Left ventricle myocardium inferior (tissue), 1 donor: ENCODE data around the gene DLL3. TPM values are rescaled to one million over a fixed set of nuclear protein-coding genes. Genes with fewer than 3 reads are reported as not detected.

Source experiments
- DNase-seq: peaks from one replicate; pipeline ENCODE4 v3.0.0-alpha.2; 2020
- H3K27ac ChIP-seq: fragments of 200-600 bp; replicated peaks from 2 replicates; pipeline ENCODE4 v1.8.0; 2021
- H3K27me3 ChIP-seq: fragments of 200-600 bp; 2 replicates; pipeline ENCODE4 v1.8.0; 2021; ENCODE audit warnings: low read depth
- H3K36me3 ChIP-seq: fragments of 200-600 bp; 2 replicates; pipeline ENCODE4 v1.8.0; 2021
- H3K4me1 ChIP-seq: fragments of 200-600 bp; 2 replicates; pipeline ENCODE4 v1.8.0; 2021
- H3K4me3 ChIP-seq: fragments of 200-600 bp; 2 replicates; pipeline ENCODE4 v1.8.0; 2021; ENCODE audit warnings: mild to moderate bottlenecking, moderate library complexity
- H3K9me3 ChIP-seq: fragments of 200-600 bp; replicated peaks from 2 replicates; pipeline ENCODE4 v1.8.0; 2021
- intact Hi-C: fragments of 100-400 bp; cut with micrococcal nuclease; formaldehyde crosslinking; loops from one replicate; pipeline ENCODE4 v1.11.0; 2022
- total RNA-seq: library from RNA; stranded (reverse); fragmentation: NEBNext Ultra II Directional; extraction: Animal tissue kit (Norgen Biotek cat#: 25700); gene quantifications from one replicate; pipeline ENCODE4 v1.2.1, GENCODE V29; 2021
- TF ChIP-seq, protein P1 (sequence below): fragments of 200-600 bp; IDR thresholded peaks from 2 replicates; pipeline ENCODE4 v1.8.0; 2021; ENCODE audit warnings: antibody characterized with exemption, mild to moderate bottlenecking, borderline replicate concordance
- donor health status: DM: no; HTN: yes; CAD: no; lungs with severe emphysema.

DLL3 gene
- total RNA-seq, 1 donor from 2014 or later = not detected

DNA sequence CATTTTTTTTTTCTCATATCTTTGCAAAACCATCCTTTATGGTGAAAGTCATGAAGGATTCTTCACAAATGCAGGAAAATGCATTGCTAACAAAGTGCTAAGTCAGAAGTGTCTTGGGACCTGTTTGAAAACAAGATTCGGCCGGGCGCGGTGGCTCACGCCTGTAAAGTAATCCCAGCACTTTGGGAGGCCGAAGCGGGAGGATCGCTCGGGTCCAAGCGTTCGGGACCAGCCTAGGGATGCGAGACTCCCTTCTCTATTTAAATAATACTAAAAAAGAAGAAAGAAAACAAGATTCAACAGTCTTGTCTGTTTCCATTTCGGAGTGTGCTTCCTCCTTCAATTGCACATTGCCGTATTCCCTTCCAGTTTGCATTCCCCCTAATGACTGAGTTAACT is 33.1 kb downstream of the DLL3 start:
- Histone ChIP-seq H3K36me3 (peaks cover 4% of the 10 kb centered on the region), H3K27ac (peak overlapping the region; percentile 89), H3K27me3 (no peaks in the 10 kb centered on the region), H3K9me3 (no peaks in the 10 kb centered on the region), H3K4me3 (peak overlapping the region; percentile 97), H3K4me1 (peaks cover 28% of the 10 kb centered on the region)
- no peak for DNase-seq
- intact Hi-C loops = no loop called here
- TF ChIP-seq, protein P1, sequence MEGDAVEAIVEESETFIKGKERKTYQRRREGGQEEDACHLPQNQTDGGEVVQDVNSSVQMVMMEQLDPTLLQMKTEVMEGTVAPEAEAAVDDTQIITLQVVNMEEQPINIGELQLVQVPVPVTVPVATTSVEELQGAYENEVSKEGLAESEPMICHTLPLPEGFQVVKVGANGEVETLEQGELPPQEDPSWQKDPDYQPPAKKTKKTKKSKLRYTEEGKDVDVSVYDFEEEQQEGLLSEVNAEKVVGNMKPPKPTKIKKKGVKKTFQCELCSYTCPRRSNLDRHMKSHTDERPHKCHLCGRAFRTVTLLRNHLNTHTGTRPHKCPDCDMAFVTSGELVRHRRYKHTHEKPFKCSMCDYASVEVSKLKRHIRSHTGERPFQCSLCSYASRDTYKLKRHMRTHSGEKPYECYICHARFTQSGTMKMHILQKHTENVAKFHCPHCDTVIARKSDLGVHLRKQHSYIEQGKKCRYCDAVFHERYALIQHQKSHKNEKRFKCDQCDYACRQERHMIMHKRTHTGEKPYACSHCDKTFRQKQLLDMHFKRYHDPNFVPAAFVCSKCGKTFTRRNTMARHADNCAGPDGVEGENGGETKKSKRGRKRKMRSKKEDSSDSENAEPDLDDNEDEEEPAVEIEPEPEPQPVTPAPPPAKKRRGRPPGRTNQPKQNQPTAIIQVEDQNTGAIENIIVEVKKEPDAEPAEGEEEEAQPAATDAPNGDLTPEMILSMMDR = no peak

DNA sequence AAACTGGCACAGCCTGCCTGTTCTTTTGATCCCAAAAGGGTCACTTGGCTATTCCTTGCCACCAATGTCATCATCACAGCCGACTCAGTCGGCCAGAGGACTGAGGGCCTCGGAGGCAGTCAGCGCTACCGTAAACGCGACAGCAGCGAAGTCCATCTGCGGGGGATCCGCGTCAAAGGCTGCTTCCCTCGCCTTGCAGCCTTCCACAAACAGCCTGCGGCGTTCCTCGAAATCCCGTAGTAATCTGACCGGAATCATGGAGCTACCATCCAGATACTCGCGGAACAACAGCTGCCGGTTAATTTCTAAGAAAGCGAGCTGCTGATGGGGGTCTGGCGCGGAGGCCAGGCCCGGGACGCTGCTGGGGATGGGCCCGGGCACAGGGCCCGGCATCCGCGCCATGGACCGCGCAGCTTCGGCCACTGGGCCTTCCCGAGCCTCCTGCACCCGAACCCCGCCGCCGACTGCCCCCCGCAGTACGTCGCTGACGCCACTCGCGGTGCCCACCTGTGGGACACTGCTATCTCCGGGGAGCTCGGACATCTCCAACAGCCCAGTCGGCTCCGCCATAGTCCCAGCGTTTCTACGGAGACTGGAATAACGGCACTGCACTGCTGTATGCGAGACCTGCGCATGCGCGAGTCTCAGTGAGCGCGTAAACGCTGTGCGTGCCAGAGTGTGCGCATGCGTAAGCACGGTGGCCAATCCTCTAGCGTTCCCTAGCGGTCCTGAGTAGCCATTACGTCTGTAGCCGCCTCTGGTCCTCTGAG is 33.7 kb downstream of the DLL3 start, which contains the start of gene EID2B:
EID2B (minus strand) TSS at position 620 of the 770 bp plus-strand sequence; CDS start at position 570, 50 bp downstream.
- intact Hi-C loops = no loop called here
- Histone ChIP-seq H3K4me3 (peak within 1 kb of the TSS; percentile 97), H3K9me3 (no peaks in the 10 kb centered on the region)

DNA sequence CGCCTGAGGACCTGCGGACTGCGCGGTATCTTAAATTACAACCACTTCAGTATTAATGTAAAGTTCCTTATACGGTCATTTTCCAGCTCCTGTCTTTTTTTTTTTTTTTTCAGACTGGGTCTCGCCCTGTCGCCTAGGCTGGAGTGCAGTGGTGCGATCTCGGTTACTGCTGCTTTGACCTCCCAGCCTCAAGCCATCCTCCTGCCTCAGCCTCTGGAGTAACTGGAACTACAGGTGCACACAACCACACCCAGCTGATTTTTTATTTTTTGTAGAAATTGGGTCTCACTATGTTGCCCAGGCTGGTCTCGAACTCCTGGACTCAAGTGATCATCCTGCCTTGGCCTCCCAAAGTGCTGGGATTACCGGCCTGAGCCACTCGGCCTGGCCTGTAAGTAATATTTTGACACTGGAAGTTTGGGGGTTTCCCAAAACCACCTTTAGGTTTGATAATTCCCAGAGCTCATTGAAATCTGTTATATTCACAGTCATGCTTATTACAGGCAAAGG is 34.3 kb downstream of the DLL3 start:
- Histone ChIP-seq H3K27me3 (no peaks in the 10 kb centered on the region), H3K4me1 (peaks cover 37% of the 10 kb centered on the region), H3K4me3 (peak overlapping the region; percentile 97), H3K9me3 (no peaks in the 10 kb centered on the region), H3K27ac (peak overlapping the region; percentile 89), H3K36me3 (no peaks in the 10 kb centered on the region)
- DNase-seq = no peak
- intact Hi-C loops = no loop called here
- TF ChIP-seq, protein P1 = no peak

More for the DNA sequence above, 33.7 kb downstream of the DLL3 start, which contains the start of gene EID2B:
- H3K36me3 ChIP-seq = peaks cover 4% of the 10 kb centered on the region
- no peaks in the 10 kb centered on the region for H3K27me3 ChIP-seq
- H3K27ac ChIP-seq = peak within 1 kb of the TSS; percentile 89
- TF ChIP-seq, protein P1 = peak; percentile 98
- peaks cover 31% of the 10 kb centered on the region for H3K4me1 ChIP-seq
- peak; percentile 94 for DNase-seq

DNA sequence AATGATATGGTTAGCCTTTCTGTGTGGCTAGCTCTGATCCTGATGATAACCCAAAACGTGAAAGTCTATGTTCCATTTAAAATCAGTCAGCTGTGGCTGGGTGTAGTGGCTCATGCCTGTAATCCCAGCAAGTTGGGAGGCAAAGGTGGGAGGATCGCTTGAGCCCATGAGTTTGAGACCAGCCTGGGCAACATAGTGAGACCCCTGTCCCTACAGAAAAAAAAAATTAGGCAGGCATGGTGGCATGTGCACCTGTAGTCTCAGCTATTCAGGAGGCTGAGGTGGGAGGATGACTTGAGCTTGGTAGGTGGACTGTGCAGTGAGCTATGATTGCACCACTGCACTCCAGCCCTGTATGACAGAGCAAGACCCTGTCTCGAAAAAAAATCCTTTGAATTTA is 35.0 kb downstream of the DLL3 start:
- DNase-seq = no peak
- Histone ChIP-seq H3K4me1 (peaks cover 45% of the 10 kb centered on the region), H3K36me3 (no peaks in the 10 kb centered on the region), H3K27me3 (no peaks in the 10 kb centered on the region), H3K9me3 (no peaks in the 10 kb centered on the region), H3K4me3 (no peak overlapping the region), H3K27ac (no peak overlapping the region)
- TF ChIP-seq, protein P1 = no peak
- intact Hi-C loops = no loop called here

DNA sequence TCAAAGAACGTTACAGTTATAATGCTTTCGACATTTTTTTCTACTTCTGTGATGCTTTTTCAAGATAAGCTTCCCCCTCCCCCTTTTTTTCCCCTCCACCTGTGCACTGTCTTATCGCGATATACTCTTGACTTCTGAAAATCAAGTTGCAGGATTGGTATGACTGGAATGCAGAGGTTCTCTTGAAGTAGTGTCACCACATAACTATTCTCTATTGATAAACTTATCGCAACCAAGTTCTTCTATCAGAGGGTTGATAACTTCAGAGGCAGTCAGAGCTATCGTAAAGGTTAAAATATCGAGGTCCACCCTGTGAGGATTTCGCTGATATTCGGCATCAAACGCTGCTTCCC is 40.4 kb downstream of the DLL3 start:
- no peak for DNase-seq
- intact Hi-C loops = no loop called here
- peaks cover 32% of the 10 kb centered on the region for H3K4me1 ChIP-seq
- no peaks in the 10 kb centered on the region for H3K9me3 ChIP-seq
- H3K36me3 ChIP-seq = no peaks in the 10 kb centered on the region
- peak overlapping the region; percentile 97 for H3K27ac ChIP-seq
- H3K4me3 ChIP-seq = peak overlapping the region; percentile 91
- TF ChIP-seq, protein P1 = no peak
- no peaks in the 10 kb centered on the region for H3K27me3 ChIP-seq
